Sigmoid colon (tissue), 4 donors: ENCODE measurements around the gene C3orf70.

Source experiments
- EP300 ChIP-seq, 4 donors: sonication (generic); formaldehyde crosslinking; IDR thresholded peaks; one replicate each; pipeline ENCODE4 v1.6.1; 2017; ENCODE audit warnings: antibody characterized with exemption in 4 of 4
- POLR2A ChIP-seq, 2 donors: fragments of 450-650 bp; IDR thresholded peaks; one replicate each; pipeline ENCODE4 v1.6.1; 2016; ENCODE audit warnings: antibody characterized with exemption in 2 of 2, mild to moderate bottlenecking in 2 of 2, moderate library complexity in 2 of 2
- POLR2AphosphoS5 ChIP-seq, 4 donors: sonication (generic); formaldehyde crosslinking; IDR thresholded peaks; one replicate each; pipeline ENCODE4 v1.6.1; 2017; ENCODE audit warnings: antibody characterized with exemption in 4 of 4
- TF ChIP-seq, protein P1 (sequence below), 4 experiments: fragments of 450-650 bp in 3 of 4; fragments of 200-600 bp in 1 of 4; IDR thresholded peaks; one replicate each; pipeline ENCODE4 v1.5.1; 2016 to 2019; ENCODE audit warnings: antibody characterized with exemption in 4 of 4, mild to moderate bottlenecking in 3 of 4, moderate library complexity in 2 of 4

DNA sequence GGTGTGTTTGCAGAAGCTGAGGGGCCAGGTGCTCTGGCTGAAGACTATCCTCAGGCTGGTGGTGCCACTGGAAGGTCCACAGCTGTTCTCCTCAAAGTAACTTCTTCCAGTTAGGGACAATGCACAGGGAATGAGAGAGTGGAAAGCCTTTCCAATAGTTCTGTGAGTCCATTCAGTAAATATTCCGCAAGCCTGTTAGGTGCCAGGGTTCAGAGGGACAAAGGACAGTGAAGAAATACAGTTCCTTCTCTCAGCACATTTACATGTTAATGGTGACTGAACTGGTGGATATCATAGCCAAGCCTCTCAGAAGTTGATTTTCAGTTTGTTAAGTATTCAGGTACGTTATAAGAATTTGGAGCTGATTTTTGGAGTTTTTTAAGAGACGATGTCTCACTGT is 122.5 kb downstream of the C3orf70 start:
- TF ChIP-seq EP300 (IDR thresholded peaks at IDR 0.05) (no peak), POLR2A (IDR thresholded peaks at IDR 0.05) (no peak), POLR2AphosphoS5 (IDR thresholded peaks at IDR 0.05) (no peak)
- TF ChIP-seq, protein P1, sequence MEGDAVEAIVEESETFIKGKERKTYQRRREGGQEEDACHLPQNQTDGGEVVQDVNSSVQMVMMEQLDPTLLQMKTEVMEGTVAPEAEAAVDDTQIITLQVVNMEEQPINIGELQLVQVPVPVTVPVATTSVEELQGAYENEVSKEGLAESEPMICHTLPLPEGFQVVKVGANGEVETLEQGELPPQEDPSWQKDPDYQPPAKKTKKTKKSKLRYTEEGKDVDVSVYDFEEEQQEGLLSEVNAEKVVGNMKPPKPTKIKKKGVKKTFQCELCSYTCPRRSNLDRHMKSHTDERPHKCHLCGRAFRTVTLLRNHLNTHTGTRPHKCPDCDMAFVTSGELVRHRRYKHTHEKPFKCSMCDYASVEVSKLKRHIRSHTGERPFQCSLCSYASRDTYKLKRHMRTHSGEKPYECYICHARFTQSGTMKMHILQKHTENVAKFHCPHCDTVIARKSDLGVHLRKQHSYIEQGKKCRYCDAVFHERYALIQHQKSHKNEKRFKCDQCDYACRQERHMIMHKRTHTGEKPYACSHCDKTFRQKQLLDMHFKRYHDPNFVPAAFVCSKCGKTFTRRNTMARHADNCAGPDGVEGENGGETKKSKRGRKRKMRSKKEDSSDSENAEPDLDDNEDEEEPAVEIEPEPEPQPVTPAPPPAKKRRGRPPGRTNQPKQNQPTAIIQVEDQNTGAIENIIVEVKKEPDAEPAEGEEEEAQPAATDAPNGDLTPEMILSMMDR (IDR thresholded peaks at IDR 0.05): no peak
